ENCODE results near the gene LETM1. TPM values are rescaled to one million over a fixed set of nuclear protein-coding genes. Genes with fewer than 3 reads are reported as not detected.

The LETM1 gene
- total and polyA plus RNA-seq, 2 of the 13 experiments (the other 11 are each of a cell fraction or from before 2014, with no cell fraction given) = 9.7 to 41.6 TPM

DNA sequence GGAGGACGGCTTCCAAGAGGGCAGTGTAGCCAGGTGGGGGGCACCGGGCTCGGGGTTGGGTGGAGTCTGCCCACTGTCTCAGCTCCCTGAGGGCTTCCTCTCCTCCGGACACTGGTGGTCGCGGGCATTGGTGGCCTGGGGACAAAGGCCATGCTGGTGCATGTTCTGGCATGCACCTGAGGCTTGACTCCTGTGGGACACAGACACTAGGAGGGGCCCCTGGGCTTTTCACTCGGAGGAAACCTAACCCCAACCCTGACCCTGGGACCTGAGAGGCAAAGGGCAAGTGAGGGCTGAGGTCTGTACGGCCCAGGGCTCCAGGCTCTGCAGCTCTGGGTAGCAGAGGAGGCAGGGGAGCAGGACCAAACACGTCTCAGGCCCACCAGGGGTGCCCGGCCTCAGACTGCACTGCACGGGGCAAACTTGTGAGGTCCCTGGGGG is 85.1 kb downstream of the LETM1 start:
- peak overlapping the region in 1 of 3 experiments; percentile 44; a peak in 2 of 6 replicates for H3K4me3 ChIP-seq (replicated peaks in 1 of 3; ENCODE audit: insufficient read depth in 1 of 3, low read depth in 2 of 3, low read length in 3 of 3)
- no peaks in the 10 kb centered on the region for H3K9me3 ChIP-seq (ENCODE audit: low read length)
- H3K27ac ChIP-seq (ENCODE audit: extremely low read length, insufficient read depth, low read length) = peak overlapping the region; percentile 83
- DNase-seq (ENCODE audit: low spot score) = peak; percentile 52
- H3K4me2 ChIP-seq (ENCODE audit: low read depth, low read length) = peak overlapping the region; percentile 63
- intact Hi-C loops (cut with micrococcal nuclease; ENCODE audit: unreplicated experiment) (no loop called here), in situ Hi-C loops (cut with HindIII; ENCODE audit: extremely low pct_ligation_motif_present, low pct_unique_long_range_greater_than_20kb) (no loop called here)
- ChIA-PET POLR2A (interaction anchor here (1.4 to 34.3 kb wide), 3 partner anchors 18 to 23 kb away, joined by 4 to 1258 read pairs (median 9); partner anchors contain the start of gene FGFR3), CTCF (ENCODE audit: low intra/inter-chr PET ratio, low total read pairs) (interaction anchor here (0.7 to 1.4 kb wide), 2 partner anchors 9 to 39 kb away, joined by 3 read pairs; no protein-coding TSS in a partner anchor)
- peak; percentile 64 for FAIRE-seq
- H3K36me3 ChIP-seq (replicated peaks in 1 of 2; ENCODE audit: control insufficient read depth in 1 of 2, insufficient read depth in 2 of 2, low read length in 2 of 2) = no peaks in the 10 kb centered on the region
- H3K27me3 ChIP-seq (ENCODE audit: control insufficient read depth in 1 of 2, insufficient read depth in 2 of 2, low read length in 2 of 2) = no peaks in the 10 kb centered on the region
- no TSS peak for BruUV-seq (replicated peaks)
- 0 out of 2 replicates have a peak overlapping the region, but pooled peaks have one; percentile 25 for H3K9ac ChIP-seq (ENCODE audit: insufficient read depth, low read depth, low read length)
- no peak overlapping the region for H2AFZ ChIP-seq (ENCODE audit: low read length)
- no peaks in the 10 kb centered on the region for H4K20me1 ChIP-seq (ENCODE audit: insufficient read depth, low read length)
- H3K4me1 ChIP-seq (ENCODE audit: insufficient read depth, low read length) = peaks cover 87% of the 10 kb centered on the region
- H3K79me2 ChIP-seq (ENCODE audit: insufficient read depth, low read length) = peaks cover 7% of the 10 kb centered on the region
- no peak; the same call in 1 of the 3 replicates for ATAC-seq
- 28% methylated on average over 8 of the region's 11 CpGs for WGBS (ENCODE audit: low lambda C conversion rate)
- TF ChIP-seq, protein P1, sequence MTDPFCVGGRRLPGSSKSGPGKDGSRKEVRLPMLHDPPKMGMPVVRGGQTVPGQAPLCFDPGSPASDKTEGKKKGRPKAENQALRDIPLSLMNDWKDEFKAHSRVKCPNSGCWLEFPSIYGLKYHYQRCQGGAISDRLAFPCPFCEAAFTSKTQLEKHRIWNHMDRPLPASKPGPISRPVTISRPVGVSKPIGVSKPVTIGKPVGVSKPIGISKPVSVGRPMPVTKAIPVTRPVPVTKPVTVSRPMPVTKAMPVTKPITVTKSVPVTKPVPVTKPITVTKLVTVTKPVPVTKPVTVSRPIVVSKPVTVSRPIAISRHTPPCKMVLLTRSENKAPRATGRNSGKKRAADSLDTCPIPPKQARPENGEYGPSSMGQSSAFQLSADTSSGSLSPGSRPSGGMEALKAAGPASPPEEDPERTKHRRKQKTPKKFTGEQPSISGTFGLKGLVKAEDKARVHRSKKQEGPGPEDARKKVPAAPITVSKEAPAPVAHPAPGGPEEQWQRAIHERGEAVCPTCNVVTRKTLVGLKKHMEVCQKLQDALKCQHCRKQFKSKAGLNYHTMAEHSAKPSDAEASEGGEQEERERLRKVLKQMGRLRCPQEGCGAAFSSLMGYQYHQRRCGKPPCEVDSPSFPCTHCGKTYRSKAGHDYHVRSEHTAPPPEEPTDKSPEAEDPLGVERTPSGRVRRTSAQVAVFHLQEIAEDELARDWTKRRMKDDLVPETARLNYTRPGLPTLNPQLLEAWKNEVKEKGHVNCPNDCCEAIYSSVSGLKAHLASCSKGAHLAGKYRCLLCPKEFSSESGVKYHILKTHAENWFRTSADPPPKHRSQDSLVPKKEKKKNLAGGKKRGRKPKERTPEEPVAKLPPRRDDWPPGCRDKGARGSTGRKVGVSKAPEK (CRISPR knock-in tag; IDR thresholded peaks at IDR 0.05; ENCODE audit: borderline replicate concordance) = no peak
- TF ChIP-seq SP1 (IDR thresholded peaks at IDR 0.05) (no peak), SP1 (CRISPR knock-in tag; IDR thresholded peaks at IDR 0.05) (no peak), ZNF720 (CRISPR knock-in tag; IDR thresholded peaks at IDR 0.05) (no peak), ZEB1 (IDR thresholded peaks at IDR 0.05; ENCODE audit: insufficient replicate concordance, low read depth) (no peak), XRCC5 (optimal IDR thresholded peaks at IDR 0.05; ENCODE audit: low read length) (no peak), ZNF253 (CRISPR knock-in tag; IDR thresholded peaks at IDR 0.05; ENCODE audit: borderline replicate concordance) (no peak), SNAPC2 (CRISPR knock-in tag; IDR thresholded peaks at IDR 0.05) (no peak), ZBTB1 (CRISPR knock-in tag; IDR thresholded peaks at IDR 0.05; ENCODE audit: borderline replicate concordance) (no peak), KDM6A (CRISPR knock-in tag; IDR thresholded peaks at IDR 0.05; ENCODE audit: low read depth) (0 out of 2 replicates have a peak, but pooled peaks have one; percentile 28), ZNF121 (CRISPR knock-in tag; IDR thresholded peaks at IDR 0.05) (no peak), ZNF33B (CRISPR knock-in tag; IDR thresholded peaks at IDR 0.05) (no peak), TEAD3 (CRISPR knock-in tag; optimal IDR thresholded peaks at IDR 0.05; ENCODE audit: borderline replicate concordance) (no peak), ESRRA (CRISPR knock-in tag; IDR thresholded peaks at IDR 0.05; ENCODE audit: low read depth) (peak; percentile 72; the same call in 1 of the 2 replicates), FOXK1 (CRISPR knock-in tag; IDR thresholded peaks at IDR 0.05; ENCODE audit: borderline replicate concordance, low read depth) (no peak), HMG20B (CRISPR knock-in tag; conservative IDR thresholded peaks at IDR 0.05) (no peak), ZNF292 (CRISPR knock-in tag; IDR thresholded peaks at IDR 0.05; ENCODE audit: borderline replicate concordance, low read depth) (no peak), NR2C2 (CRISPR knock-in tag; IDR thresholded peaks at IDR 0.05; ENCODE audit: borderline replicate concordance) (peak; percentile 63), ZSCAN21 (CRISPR knock-in tag; IDR thresholded peaks at IDR 0.05; ENCODE audit: borderline replicate concordance) (no peak; the same call in 1 of the 2 replicates), PLRG1 (conservative IDR thresholded peaks at IDR 0.05) (no peak)
- TF ChIP-seq, protein P2, sequence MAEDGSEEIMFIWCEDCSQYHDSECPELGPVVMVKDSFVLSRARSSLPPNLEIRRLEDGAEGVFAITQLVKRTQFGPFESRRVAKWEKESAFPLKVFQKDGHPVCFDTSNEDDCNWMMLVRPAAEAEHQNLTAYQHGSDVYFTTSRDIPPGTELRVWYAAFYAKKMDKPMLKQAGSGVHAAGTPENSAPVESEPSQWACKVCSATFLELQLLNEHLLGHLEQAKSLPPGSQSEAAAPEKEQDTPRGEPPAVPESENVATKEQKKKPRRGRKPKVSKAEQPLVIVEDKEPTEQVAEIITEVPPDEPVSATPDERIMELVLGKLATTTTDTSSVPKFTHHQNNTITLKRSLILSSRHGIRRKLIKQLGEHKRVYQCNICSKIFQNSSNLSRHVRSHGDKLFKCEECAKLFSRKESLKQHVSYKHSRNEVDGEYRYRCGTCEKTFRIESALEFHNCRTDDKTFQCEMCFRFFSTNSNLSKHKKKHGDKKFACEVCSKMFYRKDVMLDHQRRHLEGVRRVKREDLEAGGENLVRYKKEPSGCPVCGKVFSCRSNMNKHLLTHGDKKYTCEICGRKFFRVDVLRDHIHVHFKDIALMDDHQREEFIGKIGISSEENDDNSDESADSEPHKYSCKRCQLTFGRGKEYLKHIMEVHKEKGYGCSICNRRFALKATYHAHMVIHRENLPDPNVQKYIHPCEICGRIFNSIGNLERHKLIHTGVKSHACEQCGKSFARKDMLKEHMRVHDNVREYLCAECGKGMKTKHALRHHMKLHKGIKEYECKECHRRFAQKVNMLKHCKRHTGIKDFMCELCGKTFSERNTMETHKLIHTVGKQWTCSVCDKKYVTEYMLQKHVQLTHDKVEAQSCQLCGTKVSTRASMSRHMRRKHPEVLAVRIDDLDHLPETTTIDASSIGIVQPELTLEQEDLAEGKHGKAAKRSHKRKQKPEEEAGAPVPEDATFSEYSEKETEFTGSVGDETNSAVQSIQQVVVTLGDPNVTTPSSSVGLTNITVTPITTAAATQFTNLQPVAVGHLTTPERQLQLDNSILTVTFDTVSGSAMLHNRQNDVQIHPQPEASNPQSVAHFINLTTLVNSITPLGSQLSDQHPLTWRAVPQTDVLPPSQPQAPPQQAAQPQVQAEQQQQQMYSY (CRISPR knock-in tag; IDR thresholded peaks at IDR 0.05) = no peak
